Ovary (tissue), 3 donors: ENCODE results near the gene CIAO3.

ENCODE experiments used
- POLR2A ChIP-seq: fragments of 450-650 bp; IDR thresholded peaks from one replicate; pipeline ENCODE4 v1.6.1; 2017; ENCODE audit warnings: antibody characterized with exemption, mild to moderate bottlenecking, moderate library complexity
- TF ChIP-seq, protein P1 (sequence below), 3 donors: fragments of 450-650 bp in 2 of 3; fragments of 200-600 bp in 1 of 3; IDR thresholded peaks; one replicate each; pipeline versions ENCODE4 v1.5.1 to v1.8.0; 2016 to 2022; ENCODE audit warnings: antibody characterized with exemption in 3 of 3, mild to moderate bottlenecking in 1 of 3
- donor health status: DM: no; HTN: no; CAD: no.

GRCh38 chr16:736936-737481, 3.8 kb downstream of the CIAO3 start:
- TF ChIP-seq POLR2A, result no peak
- TF ChIP-seq, protein P1, sequence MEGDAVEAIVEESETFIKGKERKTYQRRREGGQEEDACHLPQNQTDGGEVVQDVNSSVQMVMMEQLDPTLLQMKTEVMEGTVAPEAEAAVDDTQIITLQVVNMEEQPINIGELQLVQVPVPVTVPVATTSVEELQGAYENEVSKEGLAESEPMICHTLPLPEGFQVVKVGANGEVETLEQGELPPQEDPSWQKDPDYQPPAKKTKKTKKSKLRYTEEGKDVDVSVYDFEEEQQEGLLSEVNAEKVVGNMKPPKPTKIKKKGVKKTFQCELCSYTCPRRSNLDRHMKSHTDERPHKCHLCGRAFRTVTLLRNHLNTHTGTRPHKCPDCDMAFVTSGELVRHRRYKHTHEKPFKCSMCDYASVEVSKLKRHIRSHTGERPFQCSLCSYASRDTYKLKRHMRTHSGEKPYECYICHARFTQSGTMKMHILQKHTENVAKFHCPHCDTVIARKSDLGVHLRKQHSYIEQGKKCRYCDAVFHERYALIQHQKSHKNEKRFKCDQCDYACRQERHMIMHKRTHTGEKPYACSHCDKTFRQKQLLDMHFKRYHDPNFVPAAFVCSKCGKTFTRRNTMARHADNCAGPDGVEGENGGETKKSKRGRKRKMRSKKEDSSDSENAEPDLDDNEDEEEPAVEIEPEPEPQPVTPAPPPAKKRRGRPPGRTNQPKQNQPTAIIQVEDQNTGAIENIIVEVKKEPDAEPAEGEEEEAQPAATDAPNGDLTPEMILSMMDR (IDR thresholded peaks at IDR 0.05), result no peak
